ENCODE measurements around the gene PKP1.

PKP1 gene

GRCh38 chr1:201286445-201286844, 3.1 kb downstream of the PKP1 start:
- no peaks in the 10 kb centered on the region for H3K27me3 ChIP-seq (ENCODE audit: control insufficient read depth, insufficient read depth, low read length)

GRCh38 chr1:201288007-201288406, 4.7 kb downstream of the PKP1 start:
- H3K9ac ChIP-seq (ENCODE audit: low read depth, low read length) = no peak overlapping the region
- H3K4me1 ChIP-seq (ENCODE audit: control insufficient read depth, insufficient read depth, low read length) = peaks cover 18% of the 10 kb centered on the region
- H3K27me3 ChIP-seq (ENCODE audit: control insufficient read depth, insufficient read depth, low read length) = no peaks in the 10 kb centered on the region
- H3K4me2 ChIP-seq (ENCODE audit: low read length) = no peak overlapping the region
- no peaks in the 10 kb centered on the region for H3K9me3 ChIP-seq (replicated peaks; ENCODE audit: low read length)
- H3K4me3 ChIP-seq (ENCODE audit: low read length) = no peak overlapping the region
- H3K36me3 ChIP-seq (ENCODE audit: insufficient read depth, low read length) = no peaks in the 10 kb centered on the region

More at GRCh38 chr1:201286445-201286844, 3.1 kb downstream of the PKP1 start:
- H3K4me3 ChIP-seq (ENCODE audit: low read length) = no peak overlapping the region
- no peak overlapping the region for H3K9ac ChIP-seq (ENCODE audit: low read depth, low read length)
- no peaks in the 10 kb centered on the region for H3K36me3 ChIP-seq (ENCODE audit: insufficient read depth, low read length)
- no peak overlapping the region for H3K4me2 ChIP-seq (ENCODE audit: low read length)
- H3K9me3 ChIP-seq (replicated peaks; ENCODE audit: low read length) = no peaks in the 10 kb centered on the region
- H3K4me1 ChIP-seq (ENCODE audit: control insufficient read depth, insufficient read depth, low read length) = peaks cover 23% of the 10 kb centered on the region

DNA sequence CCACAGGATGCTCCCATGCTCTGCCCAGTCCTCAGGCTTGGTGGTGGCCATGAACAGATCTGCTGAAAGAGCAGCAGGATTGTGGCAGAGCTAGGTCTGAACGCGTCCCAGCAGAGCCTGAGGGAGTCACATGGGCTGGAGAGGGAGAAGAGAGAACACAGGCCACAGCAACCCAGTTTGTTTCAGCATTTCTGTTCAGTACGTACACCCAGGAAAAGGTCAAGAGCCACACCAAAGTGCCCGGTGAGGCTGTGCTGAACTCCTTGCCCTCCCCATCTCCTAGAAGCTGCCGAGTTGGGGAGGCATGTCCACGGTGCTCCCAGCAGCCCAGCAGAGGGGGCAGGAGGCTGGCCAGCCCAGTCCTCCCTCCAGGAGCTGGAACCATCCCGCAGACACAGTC, 5.5 kb downstream of the PKP1 start:
- Histone ChIP-seq H3K9ac (ENCODE audit: low read depth, low read length) (no peak overlapping the region), H3K9me3 (replicated peaks; ENCODE audit: low read length) (no peaks in the 10 kb centered on the region), H3K4me3 (ENCODE audit: low read length) (no peak overlapping the region), H3K27me3 (ENCODE audit: control insufficient read depth, insufficient read depth, low read length) (no peaks in the 10 kb centered on the region), H3K4me1 (ENCODE audit: control insufficient read depth, insufficient read depth, low read length) (peaks cover 11% of the 10 kb centered on the region), H3K4me2 (ENCODE audit: low read length) (no peak overlapping the region), H3K36me3 (ENCODE audit: insufficient read depth, low read length) (no peaks in the 10 kb centered on the region)

GRCh38 chr1:201290551-201290950, 7.2 kb downstream of the PKP1 start:
- Histone ChIP-seq H3K4me2 (ENCODE audit: low read length) (no peak overlapping the region), H3K4me1 (ENCODE audit: control insufficient read depth, insufficient read depth, low read length) (peaks cover 19% of the 10 kb centered on the region), H3K9ac (ENCODE audit: low read depth, low read length) (no peak overlapping the region)

GRCh38 chr1:201291916-201292315, 8.6 kb downstream of the PKP1 start:
- H3K9me3 ChIP-seq (replicated peaks; ENCODE audit: low read length) = no peaks in the 10 kb centered on the region
- H3K27me3 ChIP-seq (ENCODE audit: control insufficient read depth, insufficient read depth, low read length) = no peaks in the 10 kb centered on the region
- no peak overlapping the region for H3K9ac ChIP-seq (ENCODE audit: low read depth, low read length)
- H3K36me3 ChIP-seq (ENCODE audit: insufficient read depth, low read length) = no peaks in the 10 kb centered on the region
- H3K4me1 ChIP-seq (ENCODE audit: control insufficient read depth, insufficient read depth, low read length) = peaks cover 31% of the 10 kb centered on the region
- no peak overlapping the region for H3K4me3 ChIP-seq (ENCODE audit: low read length)
- no peak overlapping the region for H3K4me2 ChIP-seq (ENCODE audit: low read length)

More at GRCh38 chr1:201290551-201290950, 7.2 kb downstream of the PKP1 start:
- H3K27me3 ChIP-seq (ENCODE audit: control insufficient read depth, insufficient read depth, low read length) = no peaks in the 10 kb centered on the region
- no peaks in the 10 kb centered on the region for H3K9me3 ChIP-seq (replicated peaks; ENCODE audit: low read length)
- no peak overlapping the region for H3K4me3 ChIP-seq (ENCODE audit: low read length)
- no peaks in the 10 kb centered on the region for H3K36me3 ChIP-seq (ENCODE audit: insufficient read depth, low read length)

GRCh38 chr1:201294876-201295275, 11.6 kb downstream of the PKP1 start:
- no peaks in the 10 kb centered on the region for H3K36me3 ChIP-seq (ENCODE audit: insufficient read depth, low read length)

GRCh38 chr1:201295346-201295745, 12.0 kb downstream of the PKP1 start:
- H3K36me3 ChIP-seq (ENCODE audit: insufficient read depth, low read length) = no peaks in the 10 kb centered on the region
- H3K9ac ChIP-seq (ENCODE audit: low read depth, low read length) = no peak overlapping the region
- H3K9me3 ChIP-seq (replicated peaks; ENCODE audit: low read length) = no peaks in the 10 kb centered on the region
- H3K27me3 ChIP-seq (ENCODE audit: control insufficient read depth, insufficient read depth, low read length) = no peaks in the 10 kb centered on the region
- no peak overlapping the region for H3K4me3 ChIP-seq (ENCODE audit: low read length)
- H3K4me2 ChIP-seq (ENCODE audit: low read length) = peak overlapping the region; percentile 64
- H3K4me1 ChIP-seq (ENCODE audit: control insufficient read depth, insufficient read depth, low read length) = peaks cover 39% of the 10 kb centered on the region

More at GRCh38 chr1:201294876-201295275, 11.6 kb downstream of the PKP1 start:
- Histone ChIP-seq H3K9me3 (replicated peaks; ENCODE audit: low read length) (no peaks in the 10 kb centered on the region), H3K27me3 (ENCODE audit: control insufficient read depth, insufficient read depth, low read length) (no peaks in the 10 kb centered on the region), H3K9ac (ENCODE audit: low read depth, low read length) (no peak overlapping the region), H3K4me2 (ENCODE audit: low read length) (no peak overlapping the region), H3K4me1 (ENCODE audit: control insufficient read depth, insufficient read depth, low read length) (peaks cover 34% of the 10 kb centered on the region), H3K4me3 (ENCODE audit: low read length) (no peak overlapping the region)

GRCh38 chr1:201295861-201296260, 12.6 kb downstream of the PKP1 start:
- peak overlapping the region; percentile 64 for H3K4me2 ChIP-seq (ENCODE audit: low read length)
- no peaks in the 10 kb centered on the region for H3K36me3 ChIP-seq (ENCODE audit: insufficient read depth, low read length)
- H3K4me1 ChIP-seq (ENCODE audit: control insufficient read depth, insufficient read depth, low read length) = peaks cover 43% of the 10 kb centered on the region
- H3K4me3 ChIP-seq (ENCODE audit: low read length) = peak overlapping the region; percentile 44
- peak overlapping the region; percentile 12 for H3K9ac ChIP-seq (ENCODE audit: low read depth, low read length)
- H3K9me3 ChIP-seq (replicated peaks; ENCODE audit: low read length) = no peaks in the 10 kb centered on the region
- no peaks in the 10 kb centered on the region for H3K27me3 ChIP-seq (ENCODE audit: control insufficient read depth, insufficient read depth, low read length)

DNA sequence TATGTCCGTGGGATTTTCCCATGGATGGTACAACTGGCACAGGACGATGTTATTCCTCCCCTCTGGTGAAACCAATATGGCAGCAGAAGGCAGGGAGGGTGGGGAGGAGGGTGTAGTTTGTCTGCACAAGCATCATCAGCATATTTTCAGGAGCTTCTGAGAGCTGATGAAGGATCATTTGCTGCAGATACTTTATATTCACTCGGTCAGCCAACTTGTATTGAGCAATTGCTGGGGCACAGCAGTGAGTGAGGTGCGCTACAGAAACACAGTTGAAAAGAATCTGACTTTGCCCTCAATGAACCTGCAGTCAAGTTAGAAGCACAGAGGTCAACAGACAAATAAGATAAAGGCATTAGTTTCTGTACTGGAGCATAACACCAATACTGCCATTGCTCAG, 13.0 kb downstream of the PKP1 start:
- Histone ChIP-seq H3K9me3 (replicated peaks; ENCODE audit: low read length) (no peaks in the 10 kb centered on the region), H3K27me3 (ENCODE audit: control insufficient read depth, insufficient read depth, low read length) (no peaks in the 10 kb centered on the region), H3K9ac (ENCODE audit: low read depth, low read length) (peak overlapping the region; percentile 12), H3K4me2 (ENCODE audit: low read length) (peak overlapping the region; percentile 64), H3K36me3 (ENCODE audit: insufficient read depth, low read length) (no peaks in the 10 kb centered on the region), H3K4me1 (ENCODE audit: control insufficient read depth, insufficient read depth, low read length) (peaks cover 43% of the 10 kb centered on the region), H3K4me3 (ENCODE audit: low read length) (peak overlapping the region; percentile 44)

DNA sequence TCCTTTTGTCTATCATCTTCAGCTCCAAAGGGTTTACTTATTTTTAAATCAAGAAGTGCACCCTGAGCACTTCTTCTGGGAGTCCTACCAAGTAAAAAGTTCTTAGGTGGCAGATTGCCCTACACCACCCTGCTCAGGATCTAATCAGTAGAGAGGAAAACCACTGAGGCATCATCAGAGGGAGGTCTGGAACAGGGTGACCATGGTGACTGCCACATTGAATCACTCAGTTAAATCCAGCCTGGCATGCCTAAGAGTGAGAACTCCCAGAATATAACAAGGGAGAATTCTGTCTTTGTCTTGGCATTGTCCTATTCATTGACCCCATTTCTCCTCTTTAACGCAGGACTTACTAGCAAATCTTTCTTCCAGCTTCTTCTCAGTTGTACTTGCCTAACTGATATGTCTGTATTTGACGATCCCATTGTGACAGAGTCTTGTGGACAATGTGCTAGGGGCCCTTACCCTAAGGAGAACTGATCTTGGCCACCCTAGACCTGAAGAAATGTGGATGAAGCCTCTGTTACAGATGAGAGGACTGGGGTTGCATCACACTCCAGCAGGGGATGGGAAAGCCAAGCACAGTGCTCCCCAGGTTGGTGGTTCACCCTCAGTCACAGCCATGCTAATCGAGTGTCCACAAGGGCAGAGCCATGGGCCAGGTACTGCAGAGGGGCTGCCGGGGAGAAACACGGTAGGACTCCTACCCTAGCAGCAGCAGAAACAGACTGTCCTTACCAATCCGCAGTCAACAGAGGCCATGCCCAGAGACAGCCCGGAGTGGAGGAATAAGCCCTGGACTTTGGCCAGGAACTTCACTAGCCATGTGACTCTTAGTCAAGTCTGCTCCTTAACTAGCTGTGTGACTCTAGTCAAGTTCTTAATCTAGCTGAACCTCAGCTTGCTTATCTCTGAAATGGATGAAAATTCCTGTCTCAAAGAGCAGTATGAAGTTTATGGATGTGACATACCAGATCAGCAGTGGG, 15.4 kb downstream of the PKP1 start:
- H3K4me3 ChIP-seq (ENCODE audit: low read length) = no peak overlapping the region
- no peak overlapping the region for H3K4me2 ChIP-seq (ENCODE audit: low read length)
- no peaks in the 10 kb centered on the region for H3K36me3 ChIP-seq (ENCODE audit: insufficient read depth, low read length)
- H3K9ac ChIP-seq (ENCODE audit: low read depth, low read length) = no peak overlapping the region
- no peaks in the 10 kb centered on the region for H3K27me3 ChIP-seq (ENCODE audit: control insufficient read depth, insufficient read depth, low read length)
- H3K9me3 ChIP-seq (replicated peaks; ENCODE audit: low read length) = no peaks in the 10 kb centered on the region
- H3K4me1 ChIP-seq (ENCODE audit: control insufficient read depth, insufficient read depth, low read length) = peaks cover 53% of the 10 kb centered on the region

- Histone ChIP-seq H3K36me3 (ENCODE audit: insufficient read depth, low read length) (no peaks in the 10 kb centered on the region), H3K9me3 (replicated peaks; ENCODE audit: low read length) (no peaks in the 10 kb centered on the region), H3K4me1 (ENCODE audit: control insufficient read depth, insufficient read depth, low read length) (peaks cover 50% of the 10 kb centered on the region), H3K9ac (ENCODE audit: low read depth, low read length) (no peak overlapping the region), H3K4me2 (ENCODE audit: low read length) (no peak overlapping the region), H3K27me3 (ENCODE audit: control insufficient read depth, insufficient read depth, low read length) (no peaks in the 10 kb centered on the region), H3K4me3 (ENCODE audit: low read length) (no peak overlapping the region)
These were observed 16.7 kb downstream of the PKP1 start for GRCh38 chr1:201299968-201300367.

GRCh38 chr1:201300641-201301040, 17.3 kb downstream of the PKP1 start:
- peaks cover 44% of the 10 kb centered on the region for H3K4me1 ChIP-seq (ENCODE audit: control insufficient read depth, insufficient read depth, low read length)
- no peak overlapping the region for H3K4me2 ChIP-seq (ENCODE audit: low read length)
- no peak overlapping the region for H3K9ac ChIP-seq (ENCODE audit: low read depth, low read length)
- no peaks in the 10 kb centered on the region for H3K9me3 ChIP-seq (replicated peaks; ENCODE audit: low read length)
- no peaks in the 10 kb centered on the region for H3K27me3 ChIP-seq (ENCODE audit: control insufficient read depth, insufficient read depth, low read length)
- no peak overlapping the region for H3K4me3 ChIP-seq (ENCODE audit: low read length)
- no peaks in the 10 kb centered on the region for H3K36me3 ChIP-seq (ENCODE audit: insufficient read depth, low read length)

Data from skeletal muscle satellite cell (primary cell).